Skeletal muscle satellite cell (primary cell): ENCODE data around the gene NIN.
A peak's percentile ranks its signal among the peaks of the same experiment; 100 is the strongest.

ENCODE experiments used
- H3K27me3 ChIP-seq: 2 replicates; pipeline ENCODE4 v1.7.0; 2013; ENCODE audit warnings: low read length; ENCODE audit not compliant: control insufficient read depth, insufficient read depth
- H3K36me3 ChIP-seq: 2 replicates; pipeline ENCODE4 v1.7.0; 2013; ENCODE audit warnings: mild to moderate bottlenecking, control low read depth, low read length; ENCODE audit not compliant: insufficient read depth
- H3K4me1 ChIP-seq: 2 replicates; pipeline ENCODE4 v1.7.0; 2013; ENCODE audit warnings: low read length; ENCODE audit not compliant: control insufficient read depth, insufficient read depth
- H3K4me2 ChIP-seq: 2 replicates; pipeline ENCODE4 v1.7.0; 2013; ENCODE audit warnings: mild to moderate bottlenecking, low read length
- H3K4me3 ChIP-seq: 2 replicates; pipeline ENCODE4 v1.7.0; 2013; ENCODE audit warnings: low read length
- H3K9ac ChIP-seq: 2 replicates; pipeline ENCODE4 v1.7.0; 2013; ENCODE audit warnings: mild to moderate bottlenecking, low read depth, low read length, moderate library complexity
- H3K9me3 ChIP-seq: replicated peaks from 2 replicates; pipeline ENCODE4 v1.7.0; 2013; ENCODE audit warnings: mild to moderate bottlenecking, control low read depth, low read length

Gene NIN

GRCh38 chr14:50766338-50766886, 64.5 kb downstream of the NIN start:
- Histone ChIP-seq H3K4me1 (peaks cover 45% of the 10 kb centered on the region), H3K4me3 (peak overlapping the region; percentile 5), H3K4me2 (peak overlapping the region; percentile 38), H3K27me3 (no peaks in the 10 kb centered on the region), H3K36me3 (peaks cover 43% of the 10 kb centered on the region), H3K9me3 (no peaks in the 10 kb centered on the region), H3K9ac (peak overlapping the region; percentile 52)

- Histone ChIP-seq H3K36me3 (peaks cover 41% of the 10 kb centered on the region), H3K4me1 (peaks cover 40% of the 10 kb centered on the region), H3K4me2 (peak overlapping the region; percentile 72), H3K27me3 (no peaks in the 10 kb centered on the region), H3K9ac (peak overlapping the region; percentile 86), H3K4me3 (peak overlapping the region; percentile 45), H3K9me3 (no peaks in the 10 kb centered on the region)
Measured at GRCh38 chr14:50763382-50764007, 67.5 kb downstream of the NIN start.

GRCh38 chr14:50762931-50763300, 68.0 kb downstream of the NIN start:
- Histone ChIP-seq H3K9ac (peak overlapping the region; percentile 86), H3K36me3 (peaks cover 41% of the 10 kb centered on the region)

GRCh38 chr14:50762001-50762930, 68.7 kb downstream of the NIN start:
- Histone ChIP-seq H3K9ac (peak overlapping the region; percentile 86), H3K4me3 (peak overlapping the region; percentile 45), H3K4me2 (peak overlapping the region; percentile 72), H3K27me3 (no peaks in the 10 kb centered on the region), H3K4me1 (peaks cover 36% of the 10 kb centered on the region), H3K36me3 (peaks cover 46% of the 10 kb centered on the region), H3K9me3 (no peaks in the 10 kb centered on the region)

More at GRCh38 chr14:50762931-50763300, 68.0 kb downstream of the NIN start:
- H3K4me1 ChIP-seq = peaks cover 36% of the 10 kb centered on the region
- H3K27me3 ChIP-seq = no peaks in the 10 kb centered on the region
- peak overlapping the region; percentile 45 for H3K4me3 ChIP-seq
- H3K4me2 ChIP-seq = peak overlapping the region; percentile 72
- H3K9me3 ChIP-seq = no peaks in the 10 kb centered on the region

DNA sequence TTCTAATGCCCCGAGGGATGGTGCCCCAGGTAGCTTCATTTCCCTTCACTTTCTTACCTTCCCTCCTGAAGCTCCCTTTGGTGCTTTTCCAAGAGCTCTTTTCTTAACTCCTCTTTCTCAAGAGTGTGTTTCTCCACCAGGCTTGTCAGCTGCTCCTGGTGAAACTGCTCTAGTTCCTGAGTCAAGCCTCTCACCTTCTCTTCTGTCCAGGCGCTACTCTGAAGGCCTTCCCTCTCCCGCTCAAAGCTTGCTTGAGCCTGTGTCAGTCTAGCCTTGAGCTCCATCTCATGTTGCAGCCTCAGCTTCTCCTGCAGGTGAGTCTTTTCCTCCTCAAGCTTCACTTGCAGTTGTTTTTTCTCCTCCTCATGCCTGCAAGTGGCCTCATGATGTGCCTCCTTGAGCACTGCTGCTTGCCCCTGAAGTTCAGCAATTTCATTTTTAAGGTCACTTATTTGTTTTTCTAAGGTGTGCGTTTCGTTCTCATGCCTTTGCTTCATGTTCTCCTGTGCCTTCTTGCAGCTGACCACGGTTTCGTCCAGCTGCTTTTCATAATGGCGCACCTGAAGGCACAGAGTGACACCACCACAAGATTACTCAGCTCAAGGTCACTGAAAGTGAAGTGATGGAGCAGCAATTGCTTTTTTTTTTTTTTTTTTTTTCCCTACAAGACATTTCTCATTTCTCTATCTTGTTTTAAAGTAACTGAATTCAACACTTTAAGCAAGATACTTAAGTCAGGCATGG, 71.0 kb downstream of the NIN start:
- Histone ChIP-seq H3K9me3 (no peaks in the 10 kb centered on the region), H3K4me3 (no peak overlapping the region), H3K27me3 (no peaks in the 10 kb centered on the region), H3K4me2 (no peak overlapping the region), H3K4me1 (peaks cover 25% of the 10 kb centered on the region), H3K9ac (no peak overlapping the region), H3K36me3 (peaks cover 46% of the 10 kb centered on the region)

- Histone ChIP-seq H3K4me3 (no peak overlapping the region), H3K36me3 (peaks cover 45% of the 10 kb centered on the region), H3K27me3 (no peaks in the 10 kb centered on the region)
Measured at GRCh38 chr14:50758945-50759344, 72.0 kb downstream of the NIN start.

DNA sequence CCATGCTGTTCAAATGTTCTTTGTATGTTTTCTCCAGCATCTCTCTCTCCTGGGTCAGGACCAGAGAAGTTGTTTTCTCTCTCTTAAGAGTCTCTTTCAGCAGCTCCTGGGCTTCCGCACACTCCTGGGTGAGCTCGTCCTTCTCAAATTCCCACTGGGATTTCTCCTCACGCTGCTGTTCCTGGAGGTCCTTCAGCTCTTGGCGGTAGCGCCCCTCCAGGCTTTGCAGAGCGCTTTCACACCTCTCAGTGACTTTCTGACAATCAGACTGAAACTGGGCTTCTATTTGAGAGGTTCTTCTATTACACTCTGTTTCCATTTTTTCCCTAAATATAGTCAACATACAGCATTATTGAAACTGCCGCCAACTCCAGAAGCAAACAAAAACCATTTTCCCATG, 72.7 kb downstream of the NIN start:
- Histone ChIP-seq H3K4me3 (no peak overlapping the region), H3K27me3 (no peaks in the 10 kb centered on the region), H3K4me2 (no peak overlapping the region), H3K4me1 (peaks cover 16% of the 10 kb centered on the region), H3K9ac (no peak overlapping the region), H3K36me3 (peaks cover 41% of the 10 kb centered on the region), H3K9me3 (no peaks in the 10 kb centered on the region)

More at GRCh38 chr14:50758945-50759344, 72.0 kb downstream of the NIN start:
- H3K9me3 ChIP-seq = no peaks in the 10 kb centered on the region
- no peak overlapping the region for H3K9ac ChIP-seq
- peaks cover 21% of the 10 kb centered on the region for H3K4me1 ChIP-seq
- H3K4me2 ChIP-seq = no peak overlapping the region

DNA sequence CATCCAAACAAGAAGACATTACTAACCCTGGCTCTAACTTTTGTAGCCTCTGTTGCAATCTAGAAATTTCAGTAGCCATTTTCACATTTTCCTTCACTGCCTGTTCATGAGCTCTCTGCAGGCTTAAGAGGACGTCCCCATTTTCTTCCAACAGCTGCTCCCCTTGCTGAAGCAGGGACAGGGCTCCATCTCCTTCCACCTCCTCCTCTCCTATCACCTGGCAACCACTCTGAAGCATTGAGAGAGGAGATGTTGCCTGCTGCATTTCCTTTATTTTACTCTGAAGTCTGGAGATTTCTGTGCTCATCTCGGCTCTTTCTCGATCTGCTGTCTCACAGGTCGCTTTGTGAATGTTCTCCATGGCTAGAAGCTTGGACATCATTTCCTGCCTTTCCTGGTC, 73.3 kb downstream of the NIN start:
- no peaks in the 10 kb centered on the region for H3K9me3 ChIP-seq
- peaks cover 37% of the 10 kb centered on the region for H3K36me3 ChIP-seq
- peaks cover 10% of the 10 kb centered on the region for H3K4me1 ChIP-seq
- H3K4me2 ChIP-seq = no peak overlapping the region
- H3K9ac ChIP-seq = no peak overlapping the region
- H3K4me3 ChIP-seq = no peak overlapping the region
- H3K27me3 ChIP-seq = no peaks in the 10 kb centered on the region

GRCh38 chr14:50756300-50756699, 74.7 kb downstream of the NIN start:
- no peaks in the 10 kb centered on the region for H3K9me3 ChIP-seq
- no peaks in the 10 kb centered on the region for H3K27me3 ChIP-seq
- H3K36me3 ChIP-seq = peaks cover 36% of the 10 kb centered on the region
- no peaks in the 10 kb centered on the region for H3K4me1 ChIP-seq
- H3K4me2 ChIP-seq = no peak overlapping the region
- no peak overlapping the region for H3K4me3 ChIP-seq
- H3K9ac ChIP-seq = no peak overlapping the region

DNA sequence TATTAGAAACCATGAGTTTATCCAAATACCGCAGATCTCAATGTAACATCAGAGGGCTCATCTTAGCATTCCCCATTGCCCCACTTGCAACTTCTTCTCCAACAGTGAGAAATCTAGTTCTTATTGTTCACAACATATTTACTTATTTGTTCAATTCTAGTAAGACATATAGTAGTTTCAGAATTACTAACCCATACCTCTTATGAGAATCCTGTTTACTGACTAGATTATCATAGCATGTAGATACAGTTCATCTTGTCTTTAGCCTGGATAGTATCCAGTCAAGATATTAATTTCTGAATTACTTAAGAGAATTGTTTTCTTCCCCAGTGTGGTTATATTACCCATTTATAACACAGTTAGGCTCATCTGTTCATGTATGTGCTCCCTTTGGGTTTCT, 80.6 kb downstream of the NIN start:
- peaks cover 23% of the 10 kb centered on the region for H3K36me3 ChIP-seq
- H3K4me3 ChIP-seq = no peak overlapping the region
- H3K9ac ChIP-seq = no peak overlapping the region
- no peaks in the 10 kb centered on the region for H3K9me3 ChIP-seq
- H3K27me3 ChIP-seq = no peaks in the 10 kb centered on the region
- no peaks in the 10 kb centered on the region for H3K4me1 ChIP-seq
- H3K4me2 ChIP-seq = no peak overlapping the region
